DMS 273 treated with DMSO at 0.1 percent for 48 hours (cell line): ENCODE data around the gene LINGO3.

Source experiments
- DNase-seq: peaks from one replicate; lab custom pipeline; 2025; lab: John Stamatoyannopoulos, UW

The LINGO3 gene

GRCh38 chr19:2305452-2306280 is 2.3 kb downstream of the LINGO3 start:
- no peak for DNase-seq

DNA sequence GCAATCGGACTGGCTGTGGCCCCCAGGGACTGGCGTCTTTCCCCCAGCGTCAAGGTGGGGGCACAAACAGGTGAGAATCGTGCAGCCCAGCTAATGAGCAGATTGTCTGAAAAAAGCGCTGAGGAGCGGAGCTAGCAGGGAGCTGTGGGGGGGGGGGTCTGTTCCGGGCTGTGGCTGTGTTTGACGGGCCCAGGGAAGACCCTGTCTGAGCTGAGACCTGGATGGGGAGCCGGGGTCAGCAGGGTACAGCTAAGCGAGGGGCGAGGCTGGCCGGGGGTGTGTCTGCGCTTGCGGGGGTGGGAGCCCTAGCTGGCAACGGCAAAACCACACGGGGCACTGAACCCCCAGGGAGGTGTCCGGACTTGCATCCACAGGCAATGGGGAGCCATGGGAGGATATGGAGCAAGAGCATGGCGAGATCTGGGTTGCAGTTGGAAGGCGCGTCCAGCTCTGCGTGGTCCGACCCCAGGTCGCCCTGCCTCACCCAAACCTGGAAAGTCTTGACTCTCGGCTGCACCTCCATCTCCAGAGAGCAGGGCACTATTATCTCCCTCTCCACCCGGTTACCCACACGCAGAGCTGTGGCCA is 4.6 kb downstream of the LINGO3 start:
- no peak for DNase-seq

DNA sequence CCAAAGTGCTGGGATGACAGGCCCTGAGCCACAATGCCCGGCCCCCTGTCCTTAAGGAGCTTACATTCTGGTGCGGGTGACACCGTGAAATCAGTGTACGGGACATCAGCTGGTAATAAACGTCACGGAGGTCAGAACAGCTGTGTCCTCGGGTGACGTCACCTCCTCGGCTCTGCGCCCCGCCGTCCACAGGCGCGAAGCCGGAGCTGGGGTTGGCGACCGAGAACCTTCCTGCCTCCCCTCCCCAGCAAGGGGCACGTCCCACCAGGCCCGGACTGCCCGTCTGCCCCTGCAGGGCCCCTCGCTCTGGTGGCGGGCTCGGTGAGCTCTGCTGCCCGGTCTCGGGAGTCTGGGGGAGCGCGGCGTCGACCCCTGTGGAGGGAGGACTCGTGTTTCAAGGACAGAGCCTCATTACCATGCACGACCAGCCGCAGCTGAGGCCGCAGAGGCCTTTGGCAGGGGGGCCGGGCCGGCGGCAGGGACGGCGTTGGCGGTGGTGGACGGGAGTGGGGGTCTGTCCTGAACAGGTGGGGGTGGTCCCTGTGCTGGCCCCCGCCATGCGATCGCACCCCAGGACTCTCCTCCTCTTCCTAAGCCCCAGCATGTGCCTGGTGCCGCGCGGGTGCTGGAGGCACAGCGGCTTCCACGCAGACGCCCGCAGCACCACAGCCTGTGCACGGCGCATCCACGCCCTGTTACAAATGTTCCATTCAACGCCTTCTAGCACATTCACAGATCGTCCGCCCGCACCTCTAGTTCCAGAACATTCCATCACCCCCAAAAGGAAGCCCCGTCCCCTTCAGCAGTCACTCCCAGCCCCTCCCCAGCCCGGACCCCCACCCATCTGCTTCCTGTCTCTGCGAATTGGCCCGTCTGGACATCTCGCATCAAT is 5.4 kb downstream of the LINGO3 start:
- DNase-seq: no peak

- no peak for DNase-seq
Measured at GRCh38 chr19:2300533-2300932, 7.4 kb downstream of the LINGO3 start.

DNA sequence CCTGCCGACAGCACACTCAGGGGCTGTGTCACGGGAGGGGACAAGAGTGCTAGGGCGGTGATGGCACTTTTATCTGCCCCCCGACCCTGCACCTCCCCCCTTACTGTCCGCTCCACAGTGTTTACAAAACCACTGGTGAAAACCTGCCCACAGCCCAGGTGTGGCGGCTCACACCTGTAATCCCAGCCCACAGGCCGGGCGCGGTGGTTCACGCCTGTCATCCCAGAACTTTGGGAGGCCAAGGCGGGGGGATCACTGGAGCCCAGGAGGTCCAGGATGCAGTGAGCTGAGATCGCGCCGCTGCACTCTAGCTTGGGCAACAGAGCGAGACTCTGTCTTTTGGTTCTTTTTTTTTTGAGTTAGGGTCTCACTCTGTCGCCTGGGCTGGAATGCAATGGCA is 11.8 kb downstream of the LINGO3 start:
- no peak for DNase-seq

GRCh38 chr19:2294687-2295335 is 13.1 kb downstream of the LINGO3 start:
- DNase-seq: no peak

- DNase-seq: peak; percentile 53
Measured at GRCh38 chr19:2291185-2291751, 16.7 kb downstream of the LINGO3 start.

DNA sequence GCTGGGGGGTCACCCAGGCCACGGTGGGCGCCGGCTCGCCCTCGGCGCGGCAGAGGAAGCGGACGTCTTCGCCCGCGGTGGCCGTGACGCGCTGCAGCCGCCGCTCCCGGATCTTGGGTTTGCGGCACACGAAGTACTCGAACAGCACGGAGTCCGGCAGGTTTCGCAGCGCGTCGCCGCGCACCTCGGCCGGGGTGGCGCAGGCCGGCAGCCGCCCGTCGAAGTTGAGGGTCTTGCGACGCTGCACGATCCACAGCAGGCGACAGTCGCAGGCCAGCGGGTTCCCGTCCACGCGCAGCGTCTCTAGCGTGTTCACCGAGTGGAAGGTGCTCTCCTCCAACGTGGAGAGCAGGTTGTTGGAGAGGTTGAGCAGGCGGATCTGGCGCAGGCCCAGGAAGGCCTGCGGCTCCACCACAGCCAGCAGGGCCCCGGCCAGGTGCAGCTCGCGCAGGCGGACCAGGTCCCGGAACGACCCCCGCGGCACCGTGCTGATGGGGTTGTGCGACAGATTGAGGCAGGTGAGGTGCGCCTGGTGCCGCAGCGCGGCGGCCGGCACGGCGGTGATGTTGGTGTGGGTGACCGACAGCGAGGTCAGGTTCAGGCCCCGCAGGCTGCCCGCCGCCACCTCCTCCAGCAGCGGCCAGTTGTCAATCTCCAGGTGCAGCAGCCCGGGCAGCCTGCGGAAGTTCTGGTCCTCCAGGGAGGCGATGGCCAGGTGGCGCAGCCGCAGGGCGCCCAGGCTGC is 17.3 kb downstream of the LINGO3 start:
- DNase-seq: no peak

DNA sequence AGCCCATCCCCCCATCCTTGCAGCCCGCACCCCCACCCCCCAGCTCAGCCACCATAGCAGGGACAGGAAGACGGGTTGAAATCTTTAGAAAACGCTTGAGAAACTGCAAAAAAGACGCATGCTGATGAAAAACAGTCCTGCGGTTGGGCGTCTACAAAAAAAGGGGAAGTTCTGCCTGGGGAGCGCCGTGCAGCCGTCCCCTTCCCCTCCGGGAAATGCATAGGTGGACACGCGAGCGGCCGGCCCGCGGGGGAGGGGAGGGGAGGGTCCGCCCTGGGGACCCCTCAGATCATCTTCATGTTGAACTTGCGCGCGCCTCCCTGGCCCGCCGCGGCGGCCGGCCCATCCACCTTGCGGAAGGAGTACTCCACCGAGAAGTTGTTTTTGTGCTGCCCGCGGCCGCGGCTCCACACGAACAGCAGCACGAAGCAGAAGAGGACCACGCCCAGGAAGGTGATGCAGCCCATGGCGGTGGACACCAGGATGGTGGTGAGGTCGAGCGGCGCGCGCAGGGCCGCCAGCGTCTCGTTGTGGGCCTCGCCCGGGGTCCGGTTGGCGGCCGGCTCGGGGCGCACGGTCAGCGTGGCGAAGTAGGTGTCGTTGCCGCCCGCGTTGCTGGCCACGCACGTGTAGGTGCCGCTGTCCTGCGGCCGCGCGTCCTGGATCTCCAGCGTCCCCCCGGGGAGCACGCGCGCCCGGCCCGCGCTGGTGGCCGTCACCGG is 18.1 kb downstream of the LINGO3 start:
- DNase-seq: no peak

DNA sequence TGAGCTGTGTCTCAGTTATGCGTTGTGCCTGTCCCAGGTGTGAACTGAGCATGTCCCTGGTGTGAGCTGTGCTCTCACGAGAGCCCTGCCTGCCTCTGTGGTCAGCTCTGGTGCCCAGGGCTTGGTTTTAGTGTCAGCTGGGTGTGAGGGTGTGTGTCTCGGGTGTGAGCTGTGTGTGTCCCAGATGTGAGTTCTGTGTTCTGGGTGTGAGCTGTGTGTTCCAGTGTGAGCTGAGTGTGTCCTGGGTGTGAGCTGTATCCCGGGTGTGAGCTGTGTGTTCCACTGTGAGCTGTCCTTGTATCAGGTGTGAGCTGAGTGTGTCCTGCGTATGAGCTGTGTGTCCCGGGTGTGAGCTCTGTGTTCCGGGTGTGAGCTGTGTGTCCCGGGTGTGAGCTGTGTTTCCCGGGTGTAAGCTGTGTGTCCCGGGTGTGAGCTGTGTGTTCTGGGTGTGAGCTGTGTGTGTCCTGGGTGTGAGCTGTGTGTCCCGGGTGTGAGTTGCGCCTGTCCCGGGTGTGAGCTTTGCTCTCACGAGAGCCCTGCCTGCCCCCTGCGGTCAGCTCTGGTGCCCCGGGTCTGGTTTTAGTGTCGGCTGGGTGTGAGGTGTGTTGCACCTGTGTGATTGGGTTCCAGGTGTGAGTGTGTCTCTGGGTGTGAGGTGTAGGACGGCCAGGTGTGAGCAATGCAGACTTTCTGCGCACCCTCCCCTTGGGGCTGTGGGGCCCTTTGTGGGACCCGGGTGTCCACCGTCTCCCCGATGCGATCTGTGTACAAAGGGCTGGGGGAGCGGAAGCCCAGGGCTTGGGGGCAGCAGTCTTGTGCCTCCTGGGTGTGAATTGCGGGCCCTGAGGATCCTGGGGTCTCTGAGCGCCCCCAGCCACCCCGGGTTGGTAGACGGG is 18.9 kb downstream of the LINGO3 start:
- DNase-seq: no peak

DNA sequence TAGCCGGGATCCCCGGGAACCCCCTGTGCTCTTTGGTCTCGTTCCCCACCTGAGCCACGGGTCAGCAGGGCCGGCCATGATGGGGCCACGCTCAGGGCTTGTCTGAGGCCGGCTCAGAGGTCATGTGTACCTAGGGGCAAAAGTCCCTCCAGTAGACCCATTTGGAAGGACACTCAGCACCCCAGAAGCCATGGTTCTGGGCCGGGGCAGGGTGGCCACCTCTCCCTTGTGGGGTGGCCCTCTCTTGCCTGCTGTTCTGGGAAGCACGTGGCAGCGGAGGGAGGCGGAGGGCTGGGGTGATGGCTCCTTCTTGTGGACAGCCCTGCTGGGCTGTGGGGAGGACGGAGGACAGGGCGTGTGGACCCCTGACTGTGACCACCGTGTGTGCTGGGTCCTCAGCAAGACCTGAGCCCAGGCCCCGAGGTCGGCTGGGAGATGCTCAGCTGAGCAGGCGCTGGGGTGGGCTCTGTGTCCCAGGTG is 19.6 kb downstream of the LINGO3 start:
- DNase-seq: peak; percentile 92

GRCh38 chr19:2287585-2288337 is 20.2 kb downstream of the LINGO3 start:
- DNase-seq: no peak

GRCh38 chr19:2286402-2287140 is 21.4 kb downstream of the LINGO3 start:
- DNase-seq: no peak

- no peak for DNase-seq
Measured at GRCh38 chr19:2283835-2284507, 24.0 kb downstream of the LINGO3 start.

GRCh38 chr19:2282862-2283237 is 25.1 kb downstream of the LINGO3 start:
- DNase-seq: no peak

- DNase-seq: no peak
Measured at GRCh38 chr19:2282062-2282861, 25.7 kb downstream of the LINGO3 start, which contains the start of gene PEAK3. Gene PEAK3, minus strand, starts transcription at chr19:2282175. Its CDS starts 1,244 bp downstream, at chr19:2280931.
